ENCODE measurements around the gene JPH2.

Gene JPH2

GRCh38 chr20:44120676-44121425 lies 66.1 kb downstream of the JPH2 start:
- DNase-seq: no peak

- DNase-seq: no peak
Measured at GRCh38 chr20:44118185-44119033, 68.6 kb downstream of the JPH2 start.

- no peak for DNase-seq
Measured at GRCh38 chr20:44117296-44118184, 69.4 kb downstream of the JPH2 start.

- DNase-seq: no peak
Measured at GRCh38 chr20:44115762-44116644, 71.0 kb downstream of the JPH2 start.

GRCh38 chr20:44115181-44115580 lies 71.8 kb downstream of the JPH2 start:
- DNase-seq: no peak

- DNase-seq: no peak
Measured at GRCh38 chr20:44113618-44114376, 73.2 kb downstream of the JPH2 start.

GRCh38 chr20:44112889-44113617 lies 73.9 kb downstream of the JPH2 start:
- no peak for DNase-seq

GRCh38 chr20:44112456-44112855 lies 74.5 kb downstream of the JPH2 start:
- no peak for DNase-seq

GRCh38 chr20:44111712-44112335 lies 75.2 kb downstream of the JPH2 start:
- no peak for DNase-seq

GRCh38 chr20:44110816-44111568 lies 76.0 kb downstream of the JPH2 start:
- DNase-seq: no peak

- DNase-seq: no peak
Measured at GRCh38 chr20:44109951-44110361, 77.0 kb downstream of the JPH2 start.

GRCh38 chr20:44106615-44107014 lies 80.4 kb downstream of the JPH2 start:
- no peak for DNase-seq

- no peak for DNase-seq
Measured at GRCh38 chr20:44104798-44105517, 82.0 kb downstream of the JPH2 start.

- no peak for DNase-seq
Measured at GRCh38 chr20:44102582-44102981, 84.4 kb downstream of the JPH2 start.

GRCh38 chr20:44099832-44100231 lies 87.2 kb downstream of the JPH2 start:
- no peak for DNase-seq

- no peak for DNase-seq
Measured at GRCh38 chr20:44098657-44099056, 88.3 kb downstream of the JPH2 start.

GRCh38 chr20:44098256-44098630 lies 88.7 kb downstream of the JPH2 start:
- DNase-seq: no peak

GRCh38 chr20:44097521-44098255 lies 89.3 kb downstream of the JPH2 start:
- no peak for DNase-seq

Data from activated CD4-positive, alpha-beta T cell treated with anti-CD3 and anti-CD28 coated beads, Interleukin-2, amount 50 U/mL, for 1 hour (primary cell).